Smooth muscle cell of the coronary artery (primary cell): ENCODE data around the gene ARHGEF38. TPM values are rescaled to one million over a fixed set of nuclear protein-coding genes. Genes with fewer than 3 reads are reported as not detected.

ENCODE experiments used
- total RNA-seq: library from RNA; depleted of rRNA; stranded (reverse); fragments of >200 nt; gene quantifications from 2 replicates; pipeline ENCODE4 v1.2.3, GENCODE V29; 2014; ENCODE audit warnings: low replicate concordance

The ARHGEF38 gene
- total RNA-seq: not detected in 2 replicates

GRCh38 chr4:105551965-105552746 lies at the start of gene ARHGEF38:
Gene ARHGEF38 (plus strand): TSS chr4:105552620. CDS start chr4:105552766, 146 bp downstream.

GRCh38 chr4:105708181-105709080 lies 156.0 kb downstream of the ARHGEF38 start, which contains the start of the genes GSTCD and INTS12:
Gene GSTCD (plus strand): TSS chr4:105708784. CDS start chr4:105717614, 8,830 bp downstream.
Gene INTS12 (minus strand): TSS chr4:105708689. CDS start chr4:105700005, 8,684 bp downstream.

Other genes starting within 250 kb of the ARHGEF38 start
- gene PPA2, start 78.6 kb upstream of the ARHGEF38 start, total RNA-seq: 49.8 and 63.3 TPM in 2 replicates
- gene INTS12, start 156.1 kb downstream of the ARHGEF38 start, total RNA-seq: 6.1 and 13.3 TPM in 2 replicates
- 4.9 and 7.7 TPM in 2 replicates for gene GSTCD, start 156.2 kb downstream of the ARHGEF38 start, total RNA-seq